ENCODE measurements around the gene RALGPS1.
A peak's percentile ranks its signal among the peaks of the same experiment; 100 is the strongest.

RALGPS1 gene

DNA sequence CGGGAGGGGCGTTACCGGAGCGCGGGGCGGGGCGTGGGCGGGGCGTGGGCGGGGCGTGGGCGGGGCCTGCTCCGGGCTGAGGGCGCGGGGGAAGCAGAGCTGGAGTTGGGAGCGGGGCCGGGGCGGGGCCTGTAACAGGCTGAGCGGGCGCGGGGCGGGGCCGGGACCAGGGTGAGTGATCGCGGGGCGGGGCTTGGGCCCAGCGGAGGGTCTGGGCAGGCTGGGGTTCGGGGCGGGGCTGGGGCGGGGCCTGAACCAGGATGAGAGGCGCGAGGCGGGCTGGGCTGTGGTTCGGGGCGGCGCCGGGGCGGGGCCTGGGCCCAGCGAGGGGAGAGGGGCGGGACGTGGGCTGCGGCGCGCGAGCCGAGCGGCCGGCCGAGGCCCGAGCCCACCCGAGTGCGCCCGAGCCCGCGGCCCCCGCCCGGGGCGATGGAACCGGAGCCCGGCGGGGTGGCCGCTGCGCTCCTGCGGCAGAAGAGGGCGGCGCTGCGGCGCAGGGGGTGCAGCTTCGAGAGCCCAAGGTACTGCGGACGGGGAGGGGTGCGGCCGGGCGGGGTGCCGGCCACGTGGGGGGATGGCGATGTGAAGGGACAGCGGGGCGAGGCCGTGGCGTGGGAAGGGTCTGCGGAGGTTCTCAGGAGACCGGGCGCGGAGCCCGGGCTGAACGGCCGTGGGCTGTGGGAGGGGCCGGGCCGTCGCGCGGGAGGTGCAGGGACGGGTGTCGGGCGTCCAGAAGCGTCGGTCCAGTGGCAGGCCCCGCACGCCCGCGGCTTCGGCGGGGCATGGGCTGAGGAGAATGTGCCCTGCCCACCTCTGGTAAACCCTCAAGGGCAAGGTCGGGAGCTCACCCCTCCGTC, 310.5 kb downstream of the RALGPS1 start:
- peak; percentile 78 to 86 for DNase-seq
- Histone ChIP-seq H3K27ac (ENCODE audit: low read depth, low read length) (no peak overlapping the region), H4K12ac (ENCODE audit: low read depth, low read length) (peak overlapping the region; percentile 12), H3K4ac (ENCODE audit: low read depth, low read length) (no peak overlapping the region), H3K4me3 (ENCODE audit: low read depth, low read length) (peak overlapping the region; percentile 69), H3K14ac (ENCODE audit: low read length) (peak overlapping the region; percentile 50), H3K23ac (ENCODE audit: low read length) (no peak overlapping the region), H4K8ac (ENCODE audit: low read depth, low read length) (no peak overlapping the region), H3K4me1 (ENCODE audit: control insufficient read depth in 1 of 2, insufficient read depth in 2 of 2, low read length in 2 of 2) (peaks cover 3 to 15% of the 10 kb centered on the region in 2 experiments), H3K79me2 (ENCODE audit: control insufficient read depth, insufficient read depth, low read length, poor library complexity) (peaks cover 2% of the 10 kb centered on the region), H2AFZ (ENCODE audit: insufficient read depth, low read length, poor library complexity) (peak overlapping the region; percentile 73), H2BK5ac (ENCODE audit: low read depth, low read length, poor library complexity) (no peak overlapping the region), H2BK12ac (ENCODE audit: low read length) (no peak overlapping the region), H3K4me2 (ENCODE audit: low read length) (peak overlapping the region; percentile 85), H2BK120ac (ENCODE audit: insufficient read depth, low read length, poor library complexity) (peak overlapping the region; percentile 11), H3K27me3 (ENCODE audit: insufficient read depth, low read length) (peaks cover 6% of the 10 kb centered on the region), H3K9me3 (ENCODE audit: insufficient read depth, low read depth, low read length) (peaks cover 4% of the 10 kb centered on the region), H3K79me1 (ENCODE audit: low read length) (peaks cover 6% of the 10 kb centered on the region), H4K91ac (ENCODE audit: low read depth, low read length) (peak overlapping the region; percentile 45), H3K36me3 (ENCODE audit: control insufficient read depth in 1 of 2, insufficient read depth in 2 of 2, low read length in 2 of 2) (no peaks in the 10 kb centered on the region), H2AK5ac (ENCODE audit: low read length) (no peak overlapping the region), H3K18ac (ENCODE audit: low read length) (no peak overlapping the region), H3K9ac (ENCODE audit: low read length) (no peak overlapping the region)
- no CpG with 5 or more reads among the region's 106 CpGs for WGBS (ENCODE audit: extremely low coverage, insufficient coverage, insufficient read length)

DNA sequence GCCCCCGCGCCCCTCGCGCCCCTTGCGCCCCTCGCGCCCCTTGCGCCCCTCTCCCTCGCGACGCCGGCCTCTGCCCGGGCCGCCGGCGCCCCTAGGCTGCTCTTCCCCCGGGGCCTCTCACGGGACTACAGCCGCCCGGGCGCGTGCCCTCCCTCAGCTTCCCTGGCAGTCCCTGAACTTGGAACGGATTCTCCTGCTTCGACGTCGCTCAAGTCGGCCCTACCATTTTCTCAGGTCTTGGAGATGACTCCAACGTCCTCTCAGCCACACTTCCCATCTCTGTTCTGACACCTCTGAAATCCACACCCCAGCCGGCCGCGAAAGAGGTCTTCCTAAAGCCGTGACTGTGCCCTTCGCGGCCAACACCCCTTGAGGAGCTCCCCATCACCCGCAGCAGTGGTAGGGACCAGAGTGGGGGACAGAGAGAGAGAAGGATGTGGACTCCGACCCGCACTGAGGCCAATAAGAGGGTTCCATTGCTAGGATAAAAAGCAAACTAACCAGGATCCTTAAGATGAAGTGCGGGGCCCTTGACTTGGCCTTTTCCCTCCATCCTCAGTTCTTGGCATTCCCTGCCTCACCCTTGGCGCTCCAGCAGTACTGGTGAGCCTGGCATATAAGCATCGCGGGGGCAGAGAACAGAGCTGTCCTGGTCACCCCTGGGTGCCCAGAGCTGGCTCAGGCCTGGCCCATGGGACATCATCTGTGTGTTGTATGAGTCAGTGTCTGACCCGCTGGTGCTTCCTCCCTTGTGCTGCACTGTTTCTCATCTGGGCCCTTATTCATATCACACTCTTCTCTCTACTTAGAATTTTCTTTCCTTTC, 311.4 kb downstream of the RALGPS1 start:
- no peak for DNase-seq
- Histone ChIP-seq H2BK120ac (ENCODE audit: insufficient read depth, low read length, poor library complexity) (no peak overlapping the region), H3K79me1 (ENCODE audit: low read length) (peaks cover 6% of the 10 kb centered on the region), H3K23ac (ENCODE audit: low read length) (no peak overlapping the region), H4K12ac (ENCODE audit: low read depth, low read length) (no peak overlapping the region), H4K91ac (ENCODE audit: low read depth, low read length) (no peak overlapping the region), H3K4me2 (ENCODE audit: low read length) (peak overlapping the region; percentile 75), H3K27ac (ENCODE audit: low read depth, low read length) (no peak overlapping the region), H3K4me1 (ENCODE audit: control insufficient read depth in 1 of 2, insufficient read depth in 2 of 2, low read length in 2 of 2) (peaks cover 3 to 15% of the 10 kb centered on the region in 2 experiments), H3K14ac (ENCODE audit: low read length) (no peak overlapping the region), H2BK12ac (ENCODE audit: low read length) (no peak overlapping the region), H3K27me3 (ENCODE audit: insufficient read depth, low read length) (peaks cover 6% of the 10 kb centered on the region), H3K4me3 (ENCODE audit: low read depth, low read length) (peak overlapping the region; percentile 2), H4K8ac (ENCODE audit: low read depth, low read length) (no peak overlapping the region), H3K18ac (ENCODE audit: low read length) (no peak overlapping the region), H3K4ac (ENCODE audit: low read depth, low read length) (no peak overlapping the region), H2AFZ (ENCODE audit: insufficient read depth, low read length, poor library complexity) (no peak overlapping the region), H2BK5ac (ENCODE audit: low read depth, low read length, poor library complexity) (no peak overlapping the region), H3K9ac (ENCODE audit: low read length) (no peak overlapping the region), H3K9me3 (ENCODE audit: insufficient read depth, low read depth, low read length) (peaks cover 4% of the 10 kb centered on the region), H2AK5ac (ENCODE audit: low read length) (no peak overlapping the region), H3K79me2 (ENCODE audit: control insufficient read depth, insufficient read depth, low read length, poor library complexity) (peaks cover 2% of the 10 kb centered on the region), H3K36me3 (ENCODE audit: control insufficient read depth in 1 of 2, insufficient read depth in 2 of 2, low read length in 2 of 2) (no peaks in the 10 kb centered on the region)
- WGBS (ENCODE audit: extremely low coverage, insufficient coverage, insufficient read length): no CpG with 5 or more reads among the region's 42 CpGs

DNA sequence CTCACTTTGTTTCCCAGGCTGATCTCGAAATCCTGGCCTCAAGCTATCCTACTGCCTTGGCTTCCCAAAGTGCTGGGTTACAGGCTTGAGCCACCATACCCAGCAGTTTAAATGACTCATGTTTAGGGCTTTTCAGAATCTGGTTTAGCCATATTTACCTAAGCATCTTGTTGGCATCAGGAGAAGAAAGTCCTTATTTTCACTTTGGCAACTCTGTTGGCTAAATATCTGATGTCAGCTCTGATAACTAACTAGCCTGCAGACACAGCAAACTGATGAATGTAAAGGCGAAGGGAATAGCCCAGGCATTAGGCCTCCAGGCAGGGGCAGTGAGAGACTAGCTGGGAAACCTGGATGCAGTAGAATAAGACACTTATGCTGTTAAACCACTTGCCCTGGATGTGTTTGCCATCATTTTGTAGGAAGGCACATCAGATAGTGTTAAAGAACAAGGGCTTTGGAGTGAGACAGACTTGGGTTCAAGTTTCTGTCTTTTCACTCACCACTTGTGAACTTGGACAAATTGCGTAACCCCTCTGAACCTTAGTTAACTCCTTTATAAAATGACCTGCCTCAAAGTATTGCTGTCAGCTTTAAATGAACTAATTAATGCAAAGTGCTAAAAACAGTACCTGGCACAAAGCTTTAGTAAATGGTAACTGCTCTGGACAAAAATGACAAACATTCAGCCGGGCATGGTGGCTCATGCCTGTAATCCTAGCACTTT, 315.3 kb downstream of the RALGPS1 start:
- Histone ChIP-seq H3K23ac (ENCODE audit: low read length) (no peak overlapping the region), H3K9me3 (ENCODE audit: insufficient read depth, low read depth, low read length) (no peaks in the 10 kb centered on the region), H3K14ac (ENCODE audit: low read length) (no peak overlapping the region), H3K36me3 (ENCODE audit: control insufficient read depth in 1 of 2, insufficient read depth in 2 of 2, low read length in 2 of 2) (no peaks in the 10 kb centered on the region), H2BK12ac (ENCODE audit: low read length) (no peak overlapping the region), H3K9ac (ENCODE audit: low read length) (no peak overlapping the region), H2AK5ac (ENCODE audit: low read length) (no peak overlapping the region), H3K18ac (ENCODE audit: low read length) (no peak overlapping the region), H4K12ac (ENCODE audit: low read depth, low read length) (no peak overlapping the region), H4K91ac (ENCODE audit: low read depth, low read length) (no peak overlapping the region), H3K4me1 (ENCODE audit: control insufficient read depth in 1 of 2, insufficient read depth in 2 of 2, low read length in 2 of 2) (peaks cover 0 to 6% of the 10 kb centered on the region in 2 experiments), H3K27me3 (ENCODE audit: insufficient read depth, low read length) (peaks cover 6% of the 10 kb centered on the region), H3K79me2 (ENCODE audit: control insufficient read depth, insufficient read depth, low read length, poor library complexity) (no peaks in the 10 kb centered on the region), H4K8ac (ENCODE audit: low read depth, low read length) (no peak overlapping the region), H3K79me1 (ENCODE audit: low read length) (peaks cover 3% of the 10 kb centered on the region), H3K27ac (ENCODE audit: low read depth, low read length) (no peak overlapping the region), H2AFZ (ENCODE audit: insufficient read depth, low read length, poor library complexity) (no peak overlapping the region), H3K4ac (ENCODE audit: low read depth, low read length) (no peak overlapping the region), H3K4me2 (ENCODE audit: low read length) (no peak overlapping the region), H2BK120ac (ENCODE audit: insufficient read depth, low read length, poor library complexity) (no peak overlapping the region), H2BK5ac (ENCODE audit: low read depth, low read length, poor library complexity) (no peak overlapping the region), H3K4me3 (ENCODE audit: low read depth, low read length) (no peak overlapping the region)
- no CpG with 5 or more reads among the region's 4 CpGs for WGBS (ENCODE audit: extremely low coverage, insufficient coverage, insufficient read length)
- no peak for DNase-seq

DNA sequence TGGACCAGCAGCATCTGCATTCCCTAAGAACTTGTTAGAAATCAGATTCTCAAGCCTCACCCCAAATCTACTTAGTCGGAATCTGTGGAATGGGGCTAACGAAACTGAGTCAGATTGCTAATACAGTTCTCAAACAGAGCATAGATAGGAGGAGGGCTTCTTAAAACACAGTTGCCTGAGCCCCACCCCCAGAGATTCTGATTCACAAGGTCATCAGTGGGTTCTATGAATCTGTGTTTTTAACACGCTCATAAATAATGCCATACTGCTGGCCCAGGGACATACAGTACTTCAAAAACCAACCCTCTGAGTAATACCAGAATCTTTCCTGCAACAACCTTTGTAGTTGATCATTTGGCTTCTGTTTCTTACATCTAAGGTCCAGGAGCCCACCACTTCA, 317.1 kb downstream of the RALGPS1 start:
- Histone ChIP-seq H3K79me1 (ENCODE audit: low read length) (no peaks in the 10 kb centered on the region), H3K79me2 (ENCODE audit: control insufficient read depth, insufficient read depth, low read length, poor library complexity) (no peaks in the 10 kb centered on the region), H3K27me3 (ENCODE audit: insufficient read depth, low read length) (no peaks in the 10 kb centered on the region), H3K23ac (ENCODE audit: low read length) (no peak overlapping the region), H3K27ac (ENCODE audit: low read depth, low read length) (no peak overlapping the region), H3K36me3 (ENCODE audit: control insufficient read depth in 1 of 2, insufficient read depth in 2 of 2, low read length in 2 of 2) (no peaks in the 10 kb centered on the region), H3K4me2 (ENCODE audit: low read length) (no peak overlapping the region), H3K18ac (ENCODE audit: low read length) (no peak overlapping the region), H2AFZ (ENCODE audit: insufficient read depth, low read length, poor library complexity) (no peak overlapping the region), H3K14ac (ENCODE audit: low read length) (no peak overlapping the region), H4K8ac (ENCODE audit: low read depth, low read length) (no peak overlapping the region), H2AK5ac (ENCODE audit: low read length) (no peak overlapping the region), H3K4me3 (ENCODE audit: low read depth, low read length) (no peak overlapping the region), H3K9ac (ENCODE audit: low read length) (no peak overlapping the region), H4K91ac (ENCODE audit: low read depth, low read length) (no peak overlapping the region), H2BK12ac (ENCODE audit: low read length) (no peak overlapping the region), H2BK5ac (ENCODE audit: low read depth, low read length, poor library complexity) (no peak overlapping the region), H3K9me3 (ENCODE audit: insufficient read depth, low read depth, low read length) (no peaks in the 10 kb centered on the region), H2BK120ac (ENCODE audit: insufficient read depth, low read length, poor library complexity) (no peak overlapping the region), H3K4ac (ENCODE audit: low read depth, low read length) (no peak overlapping the region), H4K12ac (ENCODE audit: low read depth, low read length) (no peak overlapping the region), H3K4me1 (ENCODE audit: control insufficient read depth in 1 of 2, insufficient read depth in 2 of 2, low read length in 2 of 2) (no peaks in the 10 kb centered on the region)
- WGBS (ENCODE audit: extremely low coverage, insufficient coverage, insufficient read length): no CpG with 5 or more reads among the region's 3 CpGs
- DNase-seq: no peak
